Measurements from ENCODE around the gene TMEM141. TPM values are rescaled to one million over a fixed set of nuclear protein-coding genes. Genes with fewer than 3 reads are reported as not detected.
A peak's percentile ranks its signal among the peaks of the same experiment; 100 is the strongest.

Gene TMEM141
- total and polyA plus RNA-seq, 2 donors (not counting 3 experiments of a cell fraction or from before 2014, with no cell fraction given) = 43.2 to 146 TPM

- Histone ChIP-seq H3K4me2 (ENCODE audit: insufficient read depth, low read length) (peak overlapping the region; percentile 13), H3K36me3 (ENCODE audit: control insufficient read depth in 2 of 2, extremely low read depth in 1 of 2, insufficient read depth in 2 of 2, low read length in 2 of 2) (no peaks in the 10 kb centered on the region), H3K9me3 (replicated peaks; ENCODE audit: control insufficient read depth, insufficient read depth, low read length) (no peaks in the 10 kb centered on the region), H3K4me3 (replicated peaks in 1 of 3; ENCODE audit: insufficient read depth in 1 of 3, low read depth in 1 of 3, low read length in 3 of 3) (peak overlapping the region; percentile 13 to 24 (median 13)), H4K20me1 (replicated peaks; ENCODE audit: control insufficient read depth, extremely low read depth, insufficient read depth, low read length) (no peaks in the 10 kb centered on the region), H3K9ac (replicated peaks; ENCODE audit: extremely low read depth, insufficient read depth, low read length) (no peak overlapping the region), H3K4me1 (ENCODE audit: control insufficient read depth, extremely low read depth, insufficient read depth, low read length) (no peaks in the 10 kb centered on the region), H3K9me1 (replicated peaks; ENCODE audit: control insufficient read depth, extremely low read depth, insufficient read depth, low read length) (no peaks in the 10 kb centered on the region), H3K79me2 (ENCODE audit: control insufficient read depth, insufficient read depth, low read length) (no peaks in the 10 kb centered on the region), H2AFZ (ENCODE audit: low read depth, low read length) (no peak overlapping the region), H3K27me3 (ENCODE audit: control insufficient read depth in 2 of 2, insufficient read depth in 2 of 2, low read length in 2 of 2) (peaks cover 29 to 32% of the 10 kb centered on the region in 2 experiments), H3K27ac (ENCODE audit: insufficient read depth, low read depth, low read length) (no peak overlapping the region)
- intact Hi-C loops (cut with micrococcal nuclease) = no loop called here
- ChIA-PET CTCF (interaction anchor here (0.9 to 2.0 kb wide), 7 partner anchors 7 to 229 kb away, joined by 3 to 8 read pairs (median 5); partner anchors contain the start of gene AJM1), POLR2A (interaction anchor here (1.1 kb wide), 1 partner anchor 10 kb away, joined by 3 read pairs; no protein-coding TSS in a partner anchor)
- FAIRE-seq (no peak), DNase-seq (ENCODE audit: low read depth, low spot score) (peak; percentile 60)
- dilution Hi-C loops (cut with MboI; ENCODE audit: extremely low pct_ligation_motif_present, low sequenced_read_pairs) = loop anchor here (25.0 kb wide), 1 partner anchor 137 kb away; the partner anchor contains the start of genes C8G and FBXW5
- no TSS peak for BruUV-seq (replicated peaks)
- no peak for TF ChIP-seq POLR2AphosphoS5 (IDR thresholded peaks at IDR 0.05; ENCODE audit: insufficient read depth, low read depth, low read length)
- no peak for TF ChIP-seq MYC (IDR thresholded peaks at IDR 0.05; ENCODE audit: low read depth, low read length)
- no peak for TF ChIP-seq EZH2 (IDR thresholded peaks at IDR 0.05; ENCODE audit: borderline replicate concordance, low read depth, low read length, severe bottlenecking)
- no peak for TF ChIP-seq CTCF (IDR thresholded peaks at IDR 0.05; ENCODE audit: extremely low read depth in 1 of 2, insufficient read depth in 1 of 2, low read depth in 1 of 2, low read length in 2 of 2)
- TF ChIP-seq JUN (IDR thresholded peaks at IDR 0.05; ENCODE audit: borderline replicate concordance, insufficient read depth, insufficient read length, low read depth) = no peak
- no peak for TF ChIP-seq MAX (IDR thresholded peaks at IDR 0.05; ENCODE audit: insufficient read depth, insufficient read length)
- no peak for TF ChIP-seq POLR2A (IDR thresholded peaks at IDR 0.05; ENCODE audit: low read depth, low read length)
- TF ChIP-seq FOS (IDR thresholded peaks at IDR 0.05; ENCODE audit: borderline replicate concordance, insufficient read depth, low read length) = no peak
- TF ChIP-seq GATA2 (IDR thresholded peaks at IDR 0.05; ENCODE audit: insufficient read depth, insufficient read length, low read depth, low read length) = no peak
Measured at GRCh38 chr9:136799854-136800657, 8.9 kb downstream of the TMEM141 start.

Measured in endothelial cell of umbilical vein (primary cell).